Activated CD8-positive, alpha-beta memory T cell treated with anti-CD3 and anti-CD28 coated beads, Interleukin-2, amount 50 U/mL, for 24 hours (primary cell): ENCODE data around the gene UGGT2.
"Not testable (repeated sequence)": the region's sequence is repeated elsewhere in the genome, so short reads cannot be mapped to it uniquely, and the experiment has no call there.

Source experiments
- DNase-seq: peaks from one replicate; pipeline ENCODE4 v3.0.0-alpha.2; 2020; ENCODE audit errors: extremely low read depth

UGGT2 gene

DNA sequence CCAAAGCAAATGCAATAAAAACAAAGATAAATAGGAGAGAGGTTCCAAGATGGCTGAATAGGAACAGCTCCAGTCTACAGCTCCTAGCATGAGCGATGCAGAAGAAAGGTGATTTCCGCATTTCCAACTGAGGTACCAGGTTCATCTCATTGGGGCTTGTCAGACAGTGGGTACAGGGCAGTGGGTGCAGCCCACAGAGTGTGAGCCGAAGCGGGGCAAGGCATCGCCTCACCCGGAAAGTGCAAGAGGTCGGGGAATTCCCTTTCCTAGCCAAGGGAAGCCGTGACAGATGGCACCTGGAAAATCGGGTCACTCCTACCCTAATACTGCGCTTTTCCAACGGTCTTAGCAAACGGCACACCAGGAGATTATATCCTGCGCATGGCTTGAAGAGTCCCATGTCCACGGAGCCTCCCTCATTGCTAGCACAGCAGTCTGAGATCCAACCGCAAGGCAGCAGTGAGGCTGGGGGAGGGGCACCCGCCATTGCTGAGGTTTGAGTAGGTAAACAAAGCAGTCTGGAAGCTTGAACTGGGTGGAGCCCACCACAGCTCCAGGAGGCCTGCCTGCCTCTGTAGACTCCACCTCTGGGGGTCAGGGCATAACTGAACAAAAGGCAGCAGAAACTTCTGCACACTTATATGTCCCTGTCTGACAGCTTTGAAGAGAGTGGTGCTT is 6.6 kb downstream of the UGGT2 start:
- DNase-seq = not testable (repeated sequence)

GRCh38 chr13:96044238-96044637 is 9.0 kb downstream of the UGGT2 start:
- DNase-seq = no peak

- no peak for DNase-seq
Measured at GRCh38 chr13:96041326-96042110, 11.7 kb downstream of the UGGT2 start.

- no peak for DNase-seq
Measured at GRCh38 chr13:96036515-96036914, 16.7 kb downstream of the UGGT2 start.

DNA sequence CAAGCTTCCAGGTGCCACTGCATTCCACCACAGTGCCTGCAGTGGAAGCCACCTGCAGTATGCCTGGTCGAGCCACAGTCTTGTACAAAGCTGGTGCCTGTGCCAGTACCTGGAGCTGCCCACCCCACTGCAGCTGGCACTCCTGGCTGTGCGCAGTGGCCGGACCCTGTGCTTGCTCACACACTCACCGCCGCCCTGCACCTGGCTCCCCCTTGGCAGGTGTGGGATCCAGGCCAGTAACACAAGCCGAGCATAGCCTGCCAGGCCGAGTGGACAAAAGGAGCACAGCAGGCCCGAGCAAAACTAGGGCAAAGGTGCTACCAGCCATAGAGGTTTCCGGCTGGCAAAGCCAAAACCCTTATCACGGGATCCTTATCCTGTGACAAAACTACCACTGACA is 18.5 kb downstream of the UGGT2 start:
- no peak for DNase-seq

- no peak for DNase-seq
Measured at GRCh38 chr13:96033220-96034015, 19.8 kb downstream of the UGGT2 start.

DNA sequence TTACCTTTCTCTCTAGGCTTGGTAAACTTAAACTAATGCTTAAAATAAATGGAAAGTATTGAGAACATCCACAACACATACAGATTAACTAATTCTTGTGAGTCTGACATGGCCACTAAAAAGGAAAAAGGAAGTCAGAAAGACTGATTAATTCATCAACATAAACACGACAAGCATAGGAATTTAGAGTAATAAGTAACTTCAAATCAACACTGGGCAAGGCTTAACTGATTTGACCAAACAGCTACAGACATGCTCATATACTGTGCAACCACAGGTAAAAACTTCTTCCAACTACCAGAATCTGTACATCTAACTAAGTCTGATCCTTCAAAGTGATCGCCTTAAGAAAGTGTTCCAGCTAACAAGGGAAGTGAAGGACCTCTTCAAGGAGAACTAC is 20.5 kb downstream of the UGGT2 start:
- no peak for DNase-seq

DNA sequence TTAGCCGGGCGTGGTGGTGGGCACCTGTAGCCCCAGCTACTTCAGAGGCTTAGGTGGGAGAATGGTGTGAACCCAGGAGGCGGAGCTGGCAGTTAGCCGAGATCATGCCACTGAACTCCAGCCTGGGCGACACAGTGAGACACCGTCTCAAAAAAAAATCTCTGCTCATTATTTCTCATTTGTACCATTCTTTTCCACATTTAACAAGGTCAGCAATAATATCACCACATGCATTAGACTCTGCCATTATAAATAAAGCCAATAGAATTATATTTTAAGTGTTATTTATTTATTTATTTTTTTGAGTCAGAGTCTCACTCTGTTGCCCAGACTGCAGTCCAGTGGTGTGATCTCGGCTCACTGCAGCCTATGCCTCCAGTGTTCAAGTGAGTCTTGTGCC is 24.2 kb downstream of the UGGT2 start:
- no peak for DNase-seq

- no peak for DNase-seq
Measured at GRCh38 chr13:96027496-96027895, 25.7 kb downstream of the UGGT2 start.

- no peak for DNase-seq
Measured at GRCh38 chr13:96025283-96025682, 27.9 kb downstream of the UGGT2 start.

DNA sequence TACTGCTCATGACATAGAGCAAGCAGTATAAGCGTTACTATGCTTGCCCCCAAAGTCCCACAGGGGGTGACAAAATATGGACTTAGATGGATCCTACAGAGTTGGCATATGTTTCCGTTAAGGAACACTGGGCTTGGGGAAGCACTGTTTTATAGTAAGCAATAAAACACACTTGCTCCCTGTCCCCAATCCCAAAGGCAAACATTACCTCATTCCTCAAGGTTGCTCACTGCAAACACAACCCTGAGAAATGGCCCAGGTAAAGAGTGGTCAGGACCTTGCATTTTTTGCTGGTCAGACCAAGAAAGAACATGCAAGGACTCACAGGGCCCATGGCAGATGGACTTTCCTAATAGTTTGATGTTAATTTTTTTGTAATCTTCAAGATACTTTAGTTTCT is 32.3 kb downstream of the UGGT2 start:
- DNase-seq = no peak

DNA sequence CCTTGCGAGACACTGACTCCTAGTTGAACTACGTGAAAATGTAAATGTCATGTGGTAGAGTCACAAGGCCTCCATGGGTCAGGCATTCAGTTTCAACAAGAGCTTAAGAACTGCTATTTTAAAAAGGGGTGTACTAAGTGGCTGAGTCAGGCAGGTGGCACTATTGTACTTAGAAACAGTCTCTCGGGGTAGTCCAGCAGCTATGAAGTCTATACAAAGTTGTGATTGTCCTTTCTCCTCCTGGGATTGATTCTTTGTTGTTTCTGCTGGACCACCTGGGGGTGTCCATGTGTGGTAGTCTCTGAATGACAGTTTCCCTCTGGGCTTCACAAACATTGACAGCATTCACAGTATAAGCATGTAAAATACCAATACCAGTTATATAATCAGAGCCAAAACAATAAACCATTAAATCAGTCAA is 33.0 kb downstream of the UGGT2 start:
- no peak for DNase-seq

GRCh38 chr13:96018135-96018534 is 35.1 kb downstream of the UGGT2 start:
- no peak for DNase-seq

GRCh38 chr13:96011291-96011872 is 41.8 kb downstream of the UGGT2 start:
- no peak for DNase-seq

DNA sequence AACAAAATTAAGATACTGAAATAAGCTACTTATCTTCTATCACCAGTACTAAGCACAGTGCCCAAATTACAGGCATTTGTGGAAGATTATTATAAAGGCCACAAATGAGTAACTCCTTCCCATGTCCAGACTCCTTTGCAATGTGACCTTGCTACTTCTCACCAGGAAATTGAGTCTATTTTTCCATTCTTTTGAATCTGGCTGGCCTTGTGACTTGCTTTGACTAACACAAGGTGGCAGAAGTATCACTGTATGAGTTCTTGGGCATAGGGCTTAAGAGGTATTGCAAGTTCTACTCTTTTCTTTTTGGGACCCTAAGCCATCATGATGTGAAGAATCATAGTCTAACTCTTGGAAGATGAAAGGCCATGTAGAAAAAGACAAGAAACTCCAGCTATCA is 49.9 kb downstream of the UGGT2 start:
- DNase-seq = no peak

GRCh38 chr13:96002322-96003131 is 50.7 kb downstream of the UGGT2 start:
- no peak for DNase-seq

GRCh38 chr13:96000069-96000468 is 53.1 kb downstream of the UGGT2 start:
- DNase-seq = no peak

- DNase-seq = no peak
Measured at GRCh38 chr13:95987841-95988240, 65.4 kb downstream of the UGGT2 start.

GRCh38 chr13:95982144-95982543 is 71.1 kb downstream of the UGGT2 start:
- no peak for DNase-seq

DNA sequence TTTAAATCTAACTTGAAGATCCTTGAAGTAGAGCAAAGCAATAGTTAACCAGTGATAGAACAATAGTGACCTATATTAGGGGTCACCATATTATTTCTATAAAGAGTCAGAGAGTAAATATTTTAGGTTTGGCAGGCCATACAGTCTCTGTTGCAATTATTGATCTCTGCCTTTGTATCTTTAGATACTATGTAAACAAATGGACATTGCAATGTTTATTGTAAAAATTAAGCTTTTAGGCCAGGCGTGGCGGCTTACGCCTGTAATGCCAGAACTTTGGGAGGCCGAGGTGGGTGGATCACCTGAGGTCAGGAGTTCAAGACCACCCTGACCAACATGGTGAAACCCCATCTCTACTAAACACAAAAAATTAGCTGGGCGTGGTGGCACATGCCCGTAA is 80.5 kb downstream of the UGGT2 start:
- DNase-seq = not testable (repeated sequence)

GRCh38 chr13:95970878-95971277 is 82.3 kb downstream of the UGGT2 start:
- no peak for DNase-seq
